IMR-90 (cell line): ENCODE measurements around the gene CLIC4. TPM values are rescaled to one million over a fixed set of nuclear protein-coding genes. Genes with fewer than 3 reads are reported as not detected.

Experiments
- ATAC-seq: fragments of 200-7000 bp; cut with Tn5 transposase; 2 replicates; pipeline ENCODE4 v1.9.1; 2020; ENCODE audit warnings: low read depth, mild to moderate bottlenecking, moderate library complexity
- BruUV-seq: library from RNA; stranded (reverse); fragments of 400-500 nt; replicated peaks from 2 replicates; lab custom pipeline; 2021; lab: Mats Ljungman, UMichigan
- CTCF ChIA-PET: fragments of 300-600 bp; formaldehyde crosslinking; extraction: SDS; loops from one replicate; lab custom pipeline; 2021; ENCODE audit warnings: antibody characterized with exemption; lab: Yijun Ruan, JAX
- POLR2A ChIA-PET: fragments of 300-600 bp; sonication (Branson Sonifier 250); formaldehyde crosslinking; loops from one replicate; lab custom pipeline; 2022; ENCODE audit warnings: antibody characterized with exemption; ENCODE audit not compliant: unreplicated experiment; lab: Charles Lee
- DNase-seq: peaks from one replicate; pipeline ENCODE4 v3.0.0; 2013
- H2AFZ ChIP-seq: replicated peaks from 2 replicates; pipeline ENCODE3; 2013; ENCODE audit warnings: low read length, mild to moderate bottlenecking; ENCODE audit not compliant: poor library complexity
- H2AK5ac ChIP-seq: 2 replicates; pipeline ENCODE4 v1.6.1; 2013; ENCODE audit warnings: low read depth, low read length, inconsistent platforms
- H2AK9ac ChIP-seq: replicated peaks from 2 replicates; pipeline ENCODE3; 2013; ENCODE audit warnings: mild to moderate bottlenecking, low read depth, low read length, moderate library complexity; ENCODE audit not compliant: poor library complexity
- H2BK120ac ChIP-seq: 2 replicates; pipeline ENCODE4 v1.6.1; 2013; ENCODE audit warnings: low read depth, low read length, inconsistent platforms
- H2BK15ac ChIP-seq: 3 replicates; pipeline ENCODE4 v1.6.1; 2013; ENCODE audit warnings: low read depth, low read length, inconsistent platforms
- H2BK20ac ChIP-seq: 2 replicates; pipeline ENCODE4 v1.6.1; 2013; ENCODE audit warnings: low read depth, mild to moderate bottlenecking, inconsistent platforms, low read length, moderate library complexity
- H2BK5ac ChIP-seq: 2 replicates; pipeline ENCODE4 v1.6.1; 2013; ENCODE audit warnings: mild to moderate bottlenecking, low read depth, low read length, inconsistent platforms; ENCODE audit not compliant: poor library complexity, severe bottlenecking
- H3K14ac ChIP-seq: replicated peaks from 2 replicates; pipeline ENCODE4 v1.6.1; 2013; ENCODE audit warnings: low read depth, low read length, inconsistent platforms
- H3K18ac ChIP-seq: 2 replicates; pipeline ENCODE4 v1.6.1; 2013; ENCODE audit warnings: low read depth, low read length, control low read depth
- H3K23ac ChIP-seq: 2 replicates; pipeline ENCODE4 v1.6.1; 2013; ENCODE audit warnings: low read depth, low read length, inconsistent platforms
- H3K27ac ChIP-seq: 2 replicates; pipeline ENCODE4 v1.5.1; 2013; ENCODE audit warnings: mild to moderate bottlenecking, control low read depth, low read length; ENCODE audit not compliant: insufficient read depth
- H3K27me3 ChIP-seq: 2 replicates; pipeline ENCODE4 v1.6.1; 2013; ENCODE audit warnings: low read length; ENCODE audit not compliant: control insufficient read depth, insufficient read depth
- H3K36me3 ChIP-seq: 2 replicates; pipeline ENCODE4 v1.6.1; 2013; ENCODE audit warnings: low read length, mixed read lengths; ENCODE audit not compliant: control insufficient read depth, insufficient read depth
- H3K4ac ChIP-seq: 2 replicates; pipeline ENCODE4 v1.6.1; 2013; ENCODE audit warnings: low read depth, low read length, inconsistent platforms
- H3K4me1 ChIP-seq: 2 replicates; pipeline ENCODE4 v1.6.1; 2013; ENCODE audit warnings: low read length, mixed read lengths; ENCODE audit not compliant: control insufficient read depth, insufficient read depth
- H3K4me2 ChIP-seq: 2 replicates; pipeline ENCODE4 v1.6.1; 2013; ENCODE audit warnings: low read depth, mild to moderate bottlenecking, control low read depth, low read length, moderate library complexity
- H3K4me3 ChIP-seq: 2 replicates; pipeline ENCODE4 v1.5.1; 2013; ENCODE audit warnings: low read depth, mild to moderate bottlenecking, control low read depth, low read length, moderate library complexity; ENCODE audit not compliant: insufficient read depth
- H3K56ac ChIP-seq: 2 replicates; pipeline ENCODE4 v1.6.1; 2013; ENCODE audit warnings: low read length, inconsistent platforms; ENCODE audit not compliant: insufficient read depth; ENCODE audit errors: extremely low read depth
- H3K79me1 ChIP-seq, 2 experiments: 2 replicates each; pipeline ENCODE4 v1.6.1; 2013; ENCODE audit warnings: low read length in 2 of 2, inconsistent platforms in 1 of 2, low read depth in 1 of 2
- H3K9ac ChIP-seq: 2 replicates; pipeline ENCODE4 v1.6.1; 2013; ENCODE audit warnings: low read depth, low read length, control low read depth
- H3K9me1 ChIP-seq: 2 replicates; pipeline ENCODE4 v1.6.1; 2013; ENCODE audit warnings: low read length, inconsistent platforms; ENCODE audit not compliant: insufficient read depth
- H3K9me3 ChIP-seq: 2 replicates; pipeline ENCODE4 v1.6.1; 2013; ENCODE audit warnings: low read length; ENCODE audit not compliant: control insufficient read depth, insufficient read depth
- H4K20me1 ChIP-seq: 2 replicates; pipeline ENCODE4 v1.6.1; 2013; ENCODE audit warnings: low read length, inconsistent platforms; ENCODE audit not compliant: insufficient read depth
- H4K5ac ChIP-seq: 2 replicates; pipeline ENCODE4 v1.6.1; 2013; ENCODE audit warnings: mild to moderate bottlenecking, low read depth, low read length, control low read depth
- H4K8ac ChIP-seq, 2 experiments: 2 replicates each; pipeline ENCODE4 v1.6.1; 2013; ENCODE audit warnings: low read depth in 2 of 2, low read length in 2 of 2, control low read depth in 1 of 2, inconsistent platforms in 1 of 2
- H4K91ac ChIP-seq: 2 replicates; pipeline ENCODE4 v1.6.1; 2013; ENCODE audit warnings: low read depth, low read length, inconsistent platforms; ENCODE audit not compliant: insufficient read depth
- BHLHE40 ChIP-seq: fragments of 150-350 bp; IDR thresholded peaks from 2 replicates; pipeline ENCODE4 v1.6.1; 2016; ENCODE audit warnings: mild to moderate bottlenecking, low read depth, low read length
- CHD1 ChIP-seq: IDR thresholded peaks from 2 replicates; pipeline ENCODE4 v1.6.1; 2012; ENCODE audit warnings: low read depth, low read length, improper control_type of control experiment
- FOS ChIP-seq: fragments of 150-350 bp; IDR thresholded peaks from 2 replicates; pipeline ENCODE4 v1.6.1; 2016; ENCODE audit warnings: low read depth, low read length
- MAFK ChIP-seq: IDR thresholded peaks from 2 replicates; pipeline ENCODE4 v1.6.1; 2012; ENCODE audit warnings: low read depth, low read length, improper control_type of control experiment
- RAD21 ChIP-seq: IDR thresholded peaks from 2 replicates; pipeline ENCODE4 v1.6.1; 2012; ENCODE audit warnings: low read length, improper control_type of control experiment
- RFX5 ChIP-seq: IDR thresholded peaks from 2 replicates; pipeline ENCODE4 v1.8.0; 2012; ENCODE audit warnings: low read depth, mild to moderate bottlenecking, low read length, moderate library complexity
- SMC3 ChIP-seq: fragments of 150-350 bp; IDR thresholded peaks from 2 replicates; pipeline ENCODE4 v1.6.1; 2016; ENCODE audit warnings: low read depth, mild to moderate bottlenecking, antibody characterized with exemption, low read length, moderate library complexity
- USF2 ChIP-seq: fragments of 150-350 bp; IDR thresholded peaks from 2 replicates; pipeline ENCODE4 v1.6.1; 2017; ENCODE audit warnings: mild to moderate bottlenecking, antibody characterized with exemption, low read length, low read depth
- WGBS, 2 experiments: methylation state at CpG; one replicate each; pipeline versions ENCODE4 v1.1.5 to v1.1.7; 2013; ENCODE audit warnings: missing lambda C conversion rate in 2 of 2; ENCODE audit not compliant: insufficient read length in 1 of 2; ENCODE audit errors: extremely low coverage in 2 of 2; 5-methylcytosine and 5-hydroxymethylcytosine counted together
- dilution Hi-C: fragments of 300-500 bp; cut with HindIII; formaldehyde crosslinking; loops from one replicate; pipeline ENCODE4 v1.14.3; 2018; ENCODE audit warnings: low sequenced_read_pairs; ENCODE audit not compliant: unreplicated experiment
- in situ Hi-C: fragments of 300-500 bp; cut with MboI; formaldehyde crosslinking; loops from 3 replicates; pipeline ENCODE4 v1.14.3; 2019; ENCODE audit warnings: low sequenced_read_pairs, inconsistent platforms, mixed read lengths
- intact Hi-C: fragments of 100-400 bp; cut with micrococcal nuclease; formaldehyde crosslinking; loops from 2 replicates; pipeline ENCODE4 v1.10.0; 2022
- polyA plus RNA-seq, 3 experiments: library from polyadenylated mRNA; depleted of rRNA; stranded (reverse); fragments of >200 nt; gene quantifications; 2 replicates each; pipeline ENCODE4 v1.2.3, GENCODE V29; 2012; ENCODE audit warnings: low replicate concordance in 1 of 3
- total RNA-seq: library from RNA; depleted of rRNA; stranded (reverse); fragments of >200 nt; gene quantifications from 2 replicates; pipeline ENCODE4 v1.2.3, GENCODE V29; 2012

Gene CLIC4
- total and polyA plus RNA-seq, 2 of the 4 experiments (the other 2 are of a cell fraction): 242 to 392 TPM

GRCh38 chr1:24864370-24864777, 119.1 kb downstream of the CLIC4 start:
- no peak overlapping the region for H4K5ac ChIP-seq
- no peak overlapping the region for H2AK9ac ChIP-seq
- no peak for DNase-seq
- no peak overlapping the region for H2BK20ac ChIP-seq
- no peak overlapping the region for H3K14ac ChIP-seq
- TF ChIP-seq SMC3: no peak
- no peak for TF ChIP-seq CHD1
- no peak for TF ChIP-seq USF2
- no peak for TF ChIP-seq FOS
- no peak for TF ChIP-seq BHLHE40
- TF ChIP-seq RFX5: no peak
- no peak for TF ChIP-seq MAFK
- TF ChIP-seq RAD21: no peak
- no peak overlapping the region for H4K8ac ChIP-seq
- H3K18ac ChIP-seq: no peak overlapping the region
- no peak overlapping the region for H3K9ac ChIP-seq
- H2BK5ac ChIP-seq: no peak overlapping the region
- ChIA-PET CTCF (no interaction called here), POLR2A (no interaction called here)
- H2AK5ac ChIP-seq: no peak overlapping the region
- H2BK15ac ChIP-seq: no peak overlapping the region
- no peak overlapping the region for H3K4me2 ChIP-seq
- WGBS, 2 experiments: no CpG with 5 or more reads among the region's 8 CpGs
- H3K27me3 ChIP-seq: peaks cover 40% of the 10 kb centered on the region
- no peak overlapping the region for H3K23ac ChIP-seq
- in situ Hi-C loops: no loop called here
- no peaks in the 10 kb centered on the region for H3K79me1 ChIP-seq
- no peak overlapping the region for H2AFZ ChIP-seq
- H3K36me3 ChIP-seq: no peaks in the 10 kb centered on the region
- no peak overlapping the region for H2BK120ac ChIP-seq
- no TSS peak for BruUV-seq
- no peaks in the 10 kb centered on the region for H3K9me3 ChIP-seq
- H4K20me1 ChIP-seq: no peaks in the 10 kb centered on the region
- no peak overlapping the region for H3K56ac ChIP-seq
- ATAC-seq: no peak
- dilution Hi-C loops: no loop called here
- no peak overlapping the region for H3K27ac ChIP-seq
- intact Hi-C loops: loop anchor here (5.0 kb wide), 1 partner anchor 58 kb away; no protein-coding TSS in a partner anchor
- no peak overlapping the region for H3K4ac ChIP-seq
- peaks cover 4% of the 10 kb centered on the region; the same call in 1 of the 2 replicates for H3K9me1 ChIP-seq
- no peak overlapping the region for H3K4me3 ChIP-seq
- H4K91ac ChIP-seq: no peak overlapping the region
- no peaks in the 10 kb centered on the region for H3K4me1 ChIP-seq
